ENCODE data around the gene USP14. TPM values are rescaled to one million over a fixed set of nuclear protein-coding genes. Genes with fewer than 3 reads are reported as not detected.
A peak's percentile ranks its signal among the peaks of the same experiment; 100 is the strongest.

The USP14 gene
- total and polyA plus RNA-seq, 7 experiments from 2014 or later: 34.0 to 70.6 (median 43.5) TPM

DNA sequence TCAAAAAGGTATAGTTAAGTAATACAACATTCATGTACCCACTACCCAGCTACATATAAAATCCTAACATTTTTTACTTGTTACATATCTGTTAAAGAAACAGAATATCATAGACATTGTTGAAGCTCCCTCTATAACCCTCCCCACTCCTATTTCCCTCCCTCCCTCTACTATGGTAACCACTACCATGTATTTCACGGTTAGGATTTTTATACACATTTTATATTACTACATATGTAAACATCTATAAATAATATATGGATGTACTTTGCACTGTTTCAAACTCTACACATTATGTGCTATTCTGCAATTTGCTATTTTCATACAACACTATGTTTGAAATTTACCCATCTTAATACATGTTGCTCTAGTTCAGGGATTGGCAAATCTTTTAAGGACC lies 73.2 kb downstream of the USP14 start:
- Histone ChIP-seq H3K27me3 (ENCODE audit: control insufficient read depth in 2 of 2, insufficient read depth in 2 of 2, low read length in 2 of 2) (no peaks in the 10 kb centered on the region), H3K27ac (ENCODE audit: low read depth, low read length) (no peak overlapping the region), H3K36me3 (ENCODE audit: control insufficient read depth in 2 of 3, insufficient read depth in 3 of 3, low read length in 3 of 3) (no peaks in the 10 kb centered on the region), H3K9me3 (ENCODE audit: control insufficient read depth in 2 of 3, low read length in 3 of 3) (no peaks in the 10 kb centered on the region), H3K4me1 (ENCODE audit: control insufficient read depth in 2 of 2, insufficient read depth in 2 of 2, low read length in 2 of 2) (no peaks in the 10 kb centered on the region), H3K4me3 (ENCODE audit: low read length) (no peak overlapping the region)
- H3K4me3 Mint-ChIP-seq: no peak overlapping the region
- H3K4me1 Mint-ChIP-seq: peaks cover 0 to 6% (median 3%) of the 10 kb centered on the region in 7 donors
- no peaks in the 10 kb centered on the region for H3K9me3 Mint-ChIP-seq
- H3K36me3 Mint-ChIP-seq: peaks cover 8 to 45% (median 22%) of the 10 kb centered on the region in 5 donors
- DNase-seq (no peak), ATAC-seq (no peak)
- no peaks in the 10 kb centered on the region for H3K27me3 Mint-ChIP-seq
- ChIA-PET POLR2A (no interaction called here), CTCF (interaction anchor here (0.5 kb wide), 1 partner anchor 11 kb away, joined by 3 read pairs; no protein-coding TSS in a partner anchor)
- intact Hi-C loops (cut with micrococcal nuclease): no loop called here
- H3K27ac Mint-ChIP-seq: no peak overlapping the region

DNA sequence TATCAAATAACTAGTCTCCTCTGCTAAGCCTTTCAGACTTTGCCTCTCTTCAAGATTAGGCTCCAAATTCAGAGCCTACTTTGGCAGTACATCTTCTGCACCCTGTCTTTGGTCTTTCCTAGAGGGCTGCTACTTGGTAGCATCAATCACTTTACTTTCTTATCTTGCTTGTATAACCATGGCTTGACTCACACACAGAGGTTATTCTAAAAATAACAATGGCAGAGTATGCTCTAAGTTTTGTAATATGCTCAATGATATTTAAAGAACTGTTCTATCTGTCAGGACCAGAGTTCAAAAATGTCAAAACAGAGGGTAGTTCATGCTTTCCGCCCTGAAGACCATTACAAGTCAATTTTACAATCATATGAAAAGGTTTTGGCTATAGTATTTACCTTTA lies 81.8 kb downstream of the USP14 start:
- POLR2A ChIA-PET: no interaction called here
- H3K4me3 Mint-ChIP-seq: no peak overlapping the region
- peaks cover 10 to 42% (median 32%) of the 10 kb centered on the region in 5 donors for H3K36me3 Mint-ChIP-seq
- no peak overlapping the region for H3K27ac ChIP-seq (ENCODE audit: low read depth, low read length)
- no peaks in the 10 kb centered on the region for H3K27me3 Mint-ChIP-seq
- H3K36me3 ChIP-seq (ENCODE audit: control insufficient read depth in 2 of 3, insufficient read depth in 3 of 3, low read length in 3 of 3): peaks cover 6 to 13% (median 11%) of the 10 kb centered on the region in 3 experiments
- ATAC-seq (no peak), DNase-seq (no peak)
- H3K9me3 Mint-ChIP-seq: no peaks in the 10 kb centered on the region
- H3K27ac Mint-ChIP-seq: no peak overlapping the region
- H3K4me1 ChIP-seq (ENCODE audit: control insufficient read depth in 2 of 2, insufficient read depth in 2 of 2, low read length in 2 of 2): no peaks in the 10 kb centered on the region
- no peaks in the 10 kb centered on the region for H3K9me3 ChIP-seq (ENCODE audit: control insufficient read depth in 2 of 3, low read length in 3 of 3)
- peaks cover 0 to 12% (median 3%) of the 10 kb centered on the region in 7 donors for H3K4me1 Mint-ChIP-seq
- intact Hi-C loops (cut with micrococcal nuclease): no loop called here
- H3K27me3 ChIP-seq (ENCODE audit: control insufficient read depth in 2 of 2, insufficient read depth in 2 of 2, low read length in 2 of 2): no peaks in the 10 kb centered on the region
- CTCF ChIA-PET: no interaction called here
- H3K4me3 ChIP-seq (ENCODE audit: low read length): no peak overlapping the region

DNA sequence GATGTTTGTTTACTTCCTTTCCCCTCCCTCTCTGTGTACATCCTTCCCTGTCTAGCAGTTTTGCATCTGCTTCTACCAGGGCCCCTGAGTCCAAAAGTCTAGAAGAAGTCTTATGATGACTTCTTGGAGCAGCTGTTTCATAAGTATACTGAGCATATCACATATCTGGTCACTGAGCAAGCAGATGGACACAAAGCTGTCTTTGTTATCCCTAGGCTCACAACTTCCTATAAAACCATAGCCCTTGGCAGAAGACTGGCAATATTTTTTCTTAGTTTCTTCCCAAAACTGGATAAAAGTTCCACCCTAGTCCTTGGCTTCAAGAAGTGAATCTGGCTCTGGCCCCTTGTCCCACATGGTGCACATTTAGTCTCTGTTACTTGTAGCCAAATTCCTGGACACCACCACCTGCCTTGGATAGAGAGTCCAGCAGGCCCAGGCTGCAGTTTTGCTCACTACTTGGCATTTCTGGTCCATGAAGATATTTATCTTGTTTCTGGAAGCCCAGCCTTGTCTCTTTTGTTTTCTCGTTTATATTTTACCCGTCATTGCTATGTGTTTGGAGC lies 87.0 kb downstream of the USP14 start:
- CTCF ChIA-PET: no interaction called here
- Mint-ChIP-seq H3K9me3 (no peaks in the 10 kb centered on the region), H3K27me3 (no peaks in the 10 kb centered on the region), H3K4me1 (peaks cover 0 to 10% (median 3%) of the 10 kb centered on the region in 7 donors), H3K4me3 (no peak overlapping the region), H3K27ac (peak overlapping the region in 1 of 9 donors; percentile 19), H3K36me3 (peaks cover 12 to 57% (median 51%) of the 10 kb centered on the region in 5 donors)
- H3K27me3 ChIP-seq (ENCODE audit: control insufficient read depth in 2 of 2, insufficient read depth in 2 of 2, low read length in 2 of 2): no peaks in the 10 kb centered on the region
- no peaks in the 10 kb centered on the region for H3K4me1 ChIP-seq (ENCODE audit: control insufficient read depth in 2 of 2, insufficient read depth in 2 of 2, low read length in 2 of 2)
- ATAC-seq (no peak), DNase-seq (no peak)
- POLR2A ChIA-PET: no interaction called here
- H3K9me3 ChIP-seq (ENCODE audit: control insufficient read depth in 2 of 3, low read length in 3 of 3): no peaks in the 10 kb centered on the region
- H3K4me3 ChIP-seq (ENCODE audit: low read length): no peak overlapping the region
- no peak overlapping the region for H3K27ac ChIP-seq (ENCODE audit: low read depth, low read length)
- intact Hi-C loops (cut with micrococcal nuclease): no loop called here
- peaks cover 19 to 44% (median 19%) of the 10 kb centered on the region in 3 experiments for H3K36me3 ChIP-seq (ENCODE audit: control insufficient read depth in 2 of 3, insufficient read depth in 3 of 3, low read length in 3 of 3)

DNA sequence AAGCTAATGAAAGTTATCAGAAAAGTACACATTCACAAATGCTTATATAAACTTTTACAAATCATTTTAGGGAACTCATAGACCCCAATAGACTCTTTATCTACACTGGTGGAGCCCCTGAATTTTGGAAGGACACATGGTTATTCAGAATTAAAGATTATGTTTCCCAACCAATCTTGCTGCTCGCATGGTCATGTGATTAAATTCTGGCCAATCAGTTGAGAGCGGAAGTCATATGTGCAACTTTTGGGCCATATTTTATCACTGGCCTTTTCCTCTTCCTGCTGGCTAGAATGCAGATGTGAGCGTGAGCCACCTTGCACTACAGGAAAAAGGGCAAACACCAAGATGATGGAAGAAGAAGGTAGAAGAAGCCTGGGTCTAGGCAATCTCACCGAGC lies 89.7 kb downstream of the USP14 start:
- POLR2A ChIA-PET: no interaction called here
- H3K27ac ChIP-seq (ENCODE audit: low read depth, low read length): no peak overlapping the region
- Mint-ChIP-seq H3K27me3 (no peaks in the 10 kb centered on the region), H3K4me3 (no peak overlapping the region), H3K4me1 (peaks cover 0 to 7% (median 3%) of the 10 kb centered on the region in 7 donors), H3K27ac (no peak overlapping the region), H3K9me3 (no peaks in the 10 kb centered on the region), H3K36me3 (peaks cover 15 to 66% (median 51%) of the 10 kb centered on the region in 5 donors)
- no peaks in the 10 kb centered on the region for H3K27me3 ChIP-seq (ENCODE audit: control insufficient read depth in 2 of 2, insufficient read depth in 2 of 2, low read length in 2 of 2)
- no peaks in the 10 kb centered on the region for H3K4me1 ChIP-seq (ENCODE audit: control insufficient read depth in 2 of 2, insufficient read depth in 2 of 2, low read length in 2 of 2)
- H3K4me3 ChIP-seq (ENCODE audit: low read length): no peak overlapping the region
- H3K36me3 ChIP-seq (ENCODE audit: control insufficient read depth in 2 of 3, insufficient read depth in 3 of 3, low read length in 3 of 3): peaks cover 31 to 62% (median 39%) of the 10 kb centered on the region in 3 experiments
- no peaks in the 10 kb centered on the region for H3K9me3 ChIP-seq (ENCODE audit: control insufficient read depth in 2 of 3, low read length in 3 of 3)
- intact Hi-C loops (cut with micrococcal nuclease): no loop called here
- DNase-seq (no peak), ATAC-seq (no peak)
- CTCF ChIA-PET: no interaction called here

DNA sequence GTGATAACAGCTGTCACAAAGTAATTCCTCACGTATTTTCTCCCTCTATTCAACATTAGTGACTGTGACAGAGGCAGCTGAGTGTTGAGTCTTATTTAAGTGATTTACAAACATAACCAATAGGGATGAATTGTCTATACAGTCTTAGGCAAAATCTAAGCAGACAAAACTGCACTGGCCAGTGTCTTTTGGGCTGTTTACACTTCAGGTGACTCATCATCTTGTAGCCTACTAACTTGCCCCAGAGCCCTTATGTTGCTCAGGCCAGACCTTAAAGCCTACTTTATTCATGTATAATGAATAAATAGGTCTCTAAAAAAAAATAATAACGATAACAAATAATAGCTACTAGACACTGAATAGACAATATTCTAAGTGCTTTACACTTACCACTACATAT lies 92.3 kb downstream of the USP14 start:
- ATAC-seq (no peak), DNase-seq (no peak)
- Mint-ChIP-seq H3K36me3 (peaks cover 4 to 56% (median 31%) of the 10 kb centered on the region in 5 donors), H3K4me1 (peaks cover 0 to 5% (median 0%) of the 10 kb centered on the region in 7 donors), H3K9me3 (no peaks in the 10 kb centered on the region), H3K4me3 (no peak overlapping the region), H3K27ac (no peak overlapping the region), H3K27me3 (no peaks in the 10 kb centered on the region)
- intact Hi-C loops (cut with micrococcal nuclease): no loop called here
- H3K9me3 ChIP-seq (ENCODE audit: control insufficient read depth in 2 of 3, low read length in 3 of 3): no peaks in the 10 kb centered on the region
- peaks cover 28 to 77% (median 30%) of the 10 kb centered on the region in 3 experiments for H3K36me3 ChIP-seq (ENCODE audit: control insufficient read depth in 2 of 3, insufficient read depth in 3 of 3, low read length in 3 of 3)
- H3K27ac ChIP-seq (ENCODE audit: low read depth, low read length): no peak overlapping the region
- H3K4me1 ChIP-seq (ENCODE audit: control insufficient read depth in 2 of 2, insufficient read depth in 2 of 2, low read length in 2 of 2): no peaks in the 10 kb centered on the region
- CTCF ChIA-PET: no interaction called here
- no peak overlapping the region for H3K4me3 ChIP-seq (ENCODE audit: low read length)
- POLR2A ChIA-PET: interaction anchor here (1.2 kb wide), 1 partner anchor 18 kb away, joined by 4 read pairs; the partner anchor contains the start of gene THOC1
- H3K27me3 ChIP-seq (ENCODE audit: control insufficient read depth in 2 of 2, insufficient read depth in 2 of 2, low read length in 2 of 2): no peaks in the 10 kb centered on the region

DNA sequence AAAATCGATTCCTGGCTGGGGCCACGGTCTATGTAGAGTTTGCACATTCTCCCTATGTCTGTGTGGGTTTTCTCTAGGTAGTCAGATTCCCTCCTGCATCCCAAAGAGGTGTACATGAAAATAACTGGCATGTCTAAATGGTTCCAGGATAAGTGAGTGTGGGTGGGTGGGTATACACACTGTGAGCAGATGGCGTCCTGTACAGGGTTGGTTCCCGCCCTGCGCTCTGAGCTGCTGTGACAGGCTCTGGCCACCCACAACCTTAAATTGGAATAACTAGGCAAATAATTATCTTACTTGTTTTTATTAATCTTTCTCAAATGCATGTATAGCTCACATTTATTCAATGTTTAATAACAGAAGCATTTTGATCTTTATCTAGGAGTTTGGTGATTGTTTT lies 93.2 kb downstream of the USP14 start:
- Mint-ChIP-seq H3K4me3 (no peak overlapping the region), H3K4me1 (peaks cover 0 to 5% (median 0%) of the 10 kb centered on the region in 7 donors), H3K27ac (no peak overlapping the region), H3K36me3 (peaks cover 10 to 57% (median 30%) of the 10 kb centered on the region in 5 donors), H3K27me3 (no peaks in the 10 kb centered on the region), H3K9me3 (no peaks in the 10 kb centered on the region)
- CTCF ChIA-PET: no interaction called here
- Histone ChIP-seq H3K4me1 (ENCODE audit: control insufficient read depth in 2 of 2, insufficient read depth in 2 of 2, low read length in 2 of 2) (no peaks in the 10 kb centered on the region), H3K4me3 (ENCODE audit: low read length) (no peak overlapping the region), H3K27ac (ENCODE audit: low read depth, low read length) (no peak overlapping the region), H3K9me3 (ENCODE audit: control insufficient read depth in 2 of 3, low read length in 3 of 3) (no peaks in the 10 kb centered on the region), H3K27me3 (ENCODE audit: control insufficient read depth in 2 of 2, insufficient read depth in 2 of 2, low read length in 2 of 2) (no peaks in the 10 kb centered on the region), H3K36me3 (ENCODE audit: control insufficient read depth in 2 of 3, insufficient read depth in 3 of 3, low read length in 3 of 3) (peaks cover 28 to 79% (median 30%) of the 10 kb centered on the region in 3 experiments)
- DNase-seq (no peak), ATAC-seq (no peak)
- intact Hi-C loops (cut with micrococcal nuclease): no loop called here
- POLR2A ChIA-PET: no interaction called here

DNA sequence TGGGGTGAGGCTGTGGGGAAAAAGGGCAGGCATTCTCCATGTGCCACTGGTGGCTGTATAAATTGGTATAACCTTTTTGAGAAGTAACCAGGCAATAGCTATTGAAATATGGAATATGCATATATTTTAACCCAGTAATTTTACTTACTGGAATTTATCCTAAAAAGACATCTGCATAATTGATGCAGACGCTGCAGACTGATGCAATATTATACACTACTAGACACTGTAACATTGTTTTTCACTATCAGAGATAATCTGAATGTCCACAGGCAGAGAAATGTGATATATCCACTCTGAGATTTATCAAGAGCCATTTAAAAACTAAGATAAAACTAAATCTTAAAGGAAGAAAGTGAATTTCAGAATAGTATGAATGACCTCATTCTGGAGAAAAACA lies 94.8 kb downstream of the USP14 start:
- Histone ChIP-seq H3K9me3 (ENCODE audit: control insufficient read depth in 2 of 3, low read length in 3 of 3) (no peaks in the 10 kb centered on the region), H3K4me3 (ENCODE audit: low read length) (no peak overlapping the region), H3K4me1 (ENCODE audit: control insufficient read depth in 2 of 2, insufficient read depth in 2 of 2, low read length in 2 of 2) (no peaks in the 10 kb centered on the region), H3K27ac (ENCODE audit: low read depth, low read length) (no peak overlapping the region), H3K36me3 (ENCODE audit: control insufficient read depth in 2 of 3, insufficient read depth in 3 of 3, low read length in 3 of 3) (peaks cover 30 to 78% (median 34%) of the 10 kb centered on the region in 3 experiments), H3K27me3 (ENCODE audit: control insufficient read depth in 2 of 2, insufficient read depth in 2 of 2, low read length in 2 of 2) (no peaks in the 10 kb centered on the region)
- Mint-ChIP-seq H3K9me3 (no peaks in the 10 kb centered on the region), H3K27ac (no peak overlapping the region), H3K4me1 (peaks cover 0 to 5% (median 1%) of the 10 kb centered on the region in 7 donors), H3K4me3 (no peak overlapping the region), H3K27me3 (no peaks in the 10 kb centered on the region), H3K36me3 (peaks cover 14 to 66% (median 33%) of the 10 kb centered on the region in 5 donors)
- DNase-seq (no peak), ATAC-seq (no peak)
- ChIA-PET CTCF (no interaction called here), POLR2A (no interaction called here)
- intact Hi-C loops (cut with micrococcal nuclease): no loop called here

Data from naive thymus-derived CD4-positive, alpha-beta T cell (primary cell).